ENCODE results near the gene CAPN15. TPM values are rescaled to one million over a fixed set of nuclear protein-coding genes. Genes with fewer than 3 reads are reported as not detected.

The CAPN15 gene
- polyA plus RNA-seq, 2 of the 4 experiments (the other 2 are of a cell fraction): 11.4 to 33.3 TPM

- ATAC-seq (peak in 1 of 2 experiments; percentile 4; a peak in 2 of 6 replicates), DNase-seq (ENCODE audit: low read depth in 1 of 2, low spot score in 1 of 2) (no peak), FAIRE-seq (no peak)
- ChIA-PET CTCF (interaction anchor here (1.2 to 6.1 kb wide), 4 partner anchors 11 to 100 kb away, joined by 3 to 24 read pairs (median 4); no protein-coding TSS in a partner anchor), POLR2A (no interaction called here)
- Histone ChIP-seq H3K27ac (no peak overlapping the region), H3K9me3 (no peaks in the 10 kb centered on the region), H3K4me3 (no peak overlapping the region), H3K4me2 (no peak overlapping the region), H3K4me1 (peaks cover 12% of the 10 kb centered on the region; the same call in 2 of the 3 replicates)
- WGBS (ENCODE audit: missing lambda C conversion rate): 54% methylated on average over 11 of the region's 22 CpGs
- TF ChIP-seq PBX3 (IDR thresholded peaks at IDR 0.05): no peak
- no peak for TF ChIP-seq CHD4 (IDR thresholded peaks at IDR 0.05; ENCODE audit: borderline replicate concordance)
- no peak for TF ChIP-seq ESRRA (IDR thresholded peaks at IDR 0.05; ENCODE audit: borderline replicate concordance, low read length)
- TF ChIP-seq FOSB (CRISPR knock-in tag; IDR thresholded peaks at IDR 0.05): no peak
- TF ChIP-seq CHD2 (IDR thresholded peaks at IDR 0.05; ENCODE audit: low read length, partially characterized antibody): no peak
- no peak for TF ChIP-seq MYC (IDR thresholded peaks at IDR 0.05; ENCODE audit: borderline replicate concordance, low read length)
- no peak for TF ChIP-seq KDM1A (IDR thresholded peaks at IDR 0.05; ENCODE audit: low read depth)
- TF ChIP-seq HDAC2 (IDR thresholded peaks at IDR 0.05): no peak
- TF ChIP-seq NPAS2 (CRISPR knock-in tag; IDR thresholded peaks at IDR 0.05; ENCODE audit: borderline replicate concordance): no peak
- no peak for TF ChIP-seq KDM5A (IDR thresholded peaks at IDR 0.05)
- no peak for TF ChIP-seq HEYL (CRISPR knock-in tag; IDR thresholded peaks at IDR 0.05)
- TF ChIP-seq ZC3H11A (IDR thresholded peaks at IDR 0.05): no peak
- no peak for TF ChIP-seq NR3C1 (IDR thresholded peaks at IDR 0.05)
- no peak for TF ChIP-seq ZNF302 (CRISPR knock-in tag; IDR thresholded peaks at IDR 0.05)
- TF ChIP-seq HES2 (IDR thresholded peaks at IDR 0.05): no peak
- no peak for TF ChIP-seq BHLHE40 (IDR thresholded peaks at IDR 0.05; ENCODE audit: low read depth, low read length)
- no peak for TF ChIP-seq ATOH8 (CRISPR knock-in tag; IDR thresholded peaks at IDR 0.05; ENCODE audit: low read depth)
- no peak for TF ChIP-seq JUN (IDR thresholded peaks at IDR 0.05)
- TF ChIP-seq CBX2 (IDR thresholded peaks at IDR 0.05; ENCODE audit: borderline replicate concordance, low read depth): no peak
Observed at GRCh38 chr16:558298-559020, 30.9 kb downstream of the CAPN15 start.

GRCh38 chr16:559021-559380 is 31.5 kb downstream of the CAPN15 start:
- peak in 1 of 2 experiments; percentile 10; a peak in 3 of 6 replicates for ATAC-seq
- Histone ChIP-seq H3K4me3 (no peak overlapping the region), H3K4me2 (no peak overlapping the region), H3K27ac (no peak overlapping the region), H3K9me3 (no peaks in the 10 kb centered on the region), H3K4me1 (peaks cover 12% of the 10 kb centered on the region; the same call in 2 of the 3 replicates)
- POLR2A ChIA-PET: no interaction called here
- 60% methylated on average over 6 of the region's 15 CpGs for WGBS (ENCODE audit: missing lambda C conversion rate)
- no peak for DNase-seq (ENCODE audit: low read depth in 1 of 2, low spot score in 1 of 2)
- CTCF ChIA-PET: interaction anchor here (1.3 to 6.1 kb wide), 2 partner anchors 12 to 16 kb away, joined by 3 to 24 read pairs; no protein-coding TSS in a partner anchor
- TF ChIP-seq MYC (IDR thresholded peaks at IDR 0.05; ENCODE audit: borderline replicate concordance, low read length): no peak
- no peak for TF ChIP-seq TP53 (CRISPR knock-in tag; IDR thresholded peaks at IDR 0.05)
- TF ChIP-seq FOXS1 (CRISPR knock-in tag; IDR thresholded peaks at IDR 0.05): no peak
- no peak for TF ChIP-seq ZNF302 (CRISPR knock-in tag; IDR thresholded peaks at IDR 0.05)
- no peak for TF ChIP-seq PBX3 (IDR thresholded peaks at IDR 0.05)
- TF ChIP-seq ATOH8 (CRISPR knock-in tag; IDR thresholded peaks at IDR 0.05; ENCODE audit: low read depth): no peak
- TF ChIP-seq GATA3 (IDR thresholded peaks at IDR 0.05; ENCODE audit: borderline replicate concordance): no peak
- TF ChIP-seq EHF (CRISPR knock-in tag; IDR thresholded peaks at IDR 0.05): no peak
- no peak for TF ChIP-seq JUNB (IDR thresholded peaks at IDR 0.05)
- TF ChIP-seq CHD4 (IDR thresholded peaks at IDR 0.05; ENCODE audit: borderline replicate concordance): no peak
- TF ChIP-seq KDM5A (IDR thresholded peaks at IDR 0.05): no peak
- no peak for FAIRE-seq
